GM19023 (cell line): ENCODE results near the gene BICD2.

Experiments
- ATAC-seq: cut with Tn5 transposase; IDR thresholded peaks from one replicate; pipeline ENCODE4 v1.9.1; 2021; ENCODE audit warnings: mild to moderate bottlenecking, moderate library complexity; ENCODE audit not compliant: unreplicated experiment

Gene BICD2

DNA sequence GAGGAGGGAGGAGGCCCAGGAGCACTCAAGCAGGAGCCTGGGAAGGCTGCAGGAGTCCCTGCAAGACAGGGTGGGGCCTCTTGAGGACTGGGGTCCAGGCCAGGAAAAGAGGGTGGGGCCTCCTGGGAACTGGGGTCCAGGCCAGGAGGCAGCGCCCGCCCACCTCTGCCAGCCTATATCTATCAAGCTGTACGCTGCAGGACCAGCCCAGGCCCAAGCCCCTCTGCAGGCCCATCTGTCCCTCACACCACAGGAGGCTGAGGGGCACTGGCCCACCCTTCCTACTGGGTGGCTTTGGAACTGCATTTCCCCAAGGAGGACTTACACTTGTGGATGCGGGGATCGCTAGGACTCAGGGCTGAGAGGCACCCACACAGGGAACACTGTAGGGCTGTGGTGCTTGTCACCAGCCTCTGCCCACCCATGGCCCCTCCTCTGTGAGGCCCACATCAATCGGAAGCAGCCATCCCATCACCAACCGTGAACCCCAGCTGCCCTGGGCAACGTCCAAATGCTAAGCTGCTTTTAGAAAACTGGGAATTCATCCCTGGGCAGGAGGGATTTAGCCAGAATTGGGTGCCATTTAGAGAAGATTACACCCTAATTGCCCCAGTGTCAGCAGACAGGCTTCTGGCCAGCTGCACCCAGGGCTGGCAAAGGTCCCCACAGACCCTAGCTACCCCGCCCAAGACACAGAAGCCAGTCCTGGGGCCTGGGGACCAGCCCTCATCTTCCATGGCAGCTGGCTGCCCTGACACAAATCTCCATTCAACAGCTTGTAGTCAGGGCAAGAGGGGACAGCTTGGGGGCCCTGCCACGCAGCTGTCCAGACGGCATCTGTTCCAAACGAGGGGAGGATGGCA lies 15.3 kb downstream of the BICD2 start:
- ATAC-seq, result no peak

DNA sequence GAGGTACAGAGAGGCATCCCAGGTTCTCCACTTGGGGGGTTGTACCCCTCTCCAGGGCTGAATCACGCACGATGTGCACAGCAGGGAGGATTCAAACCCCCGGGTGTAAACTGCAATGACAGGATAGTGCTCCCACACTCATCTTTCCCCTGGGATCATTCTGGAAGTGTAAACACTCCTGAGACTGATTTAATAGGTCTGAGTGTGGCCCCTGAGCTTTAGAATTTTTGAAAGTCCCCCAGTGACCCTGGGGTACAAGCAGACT lies 16.5 kb downstream of the BICD2 start:
- ATAC-seq, result no peak

DNA sequence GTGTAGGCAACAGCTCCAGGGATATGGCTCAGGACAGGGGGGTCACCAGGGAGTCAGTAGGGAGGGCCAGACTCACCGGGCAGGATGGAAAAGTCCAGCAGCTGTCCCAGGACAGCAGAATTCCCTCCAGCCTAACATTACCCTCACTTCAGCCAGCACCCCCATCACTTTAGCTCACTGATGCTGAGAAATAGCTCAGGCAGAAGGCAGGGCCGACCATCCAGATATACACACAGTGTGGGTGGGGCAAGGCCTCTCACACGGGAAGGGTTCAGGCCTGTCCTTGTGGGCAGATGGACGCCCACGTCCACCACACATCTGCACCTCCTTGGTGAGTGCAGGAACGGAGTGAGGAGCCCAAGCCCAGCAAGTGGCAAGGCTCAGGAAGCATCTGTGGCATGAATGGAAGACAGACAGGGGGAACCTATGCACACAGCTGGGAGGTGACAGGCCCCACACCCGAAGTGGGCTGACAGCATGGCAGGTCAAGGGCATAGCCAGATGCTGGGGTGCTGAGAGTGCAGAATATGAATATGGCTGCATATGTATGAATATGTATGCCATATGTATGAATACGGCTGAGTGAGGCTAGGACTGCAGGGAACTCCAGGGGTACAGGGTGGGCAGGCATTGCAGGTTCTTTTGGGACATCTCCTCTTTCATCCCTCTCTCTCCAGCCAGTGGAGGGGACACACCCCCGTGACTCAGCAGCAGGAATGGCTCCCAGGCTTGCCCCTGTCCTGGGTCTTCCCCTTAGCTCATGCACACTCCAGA lies 17.0 kb downstream of the BICD2 start:
- no peak for ATAC-seq

DNA sequence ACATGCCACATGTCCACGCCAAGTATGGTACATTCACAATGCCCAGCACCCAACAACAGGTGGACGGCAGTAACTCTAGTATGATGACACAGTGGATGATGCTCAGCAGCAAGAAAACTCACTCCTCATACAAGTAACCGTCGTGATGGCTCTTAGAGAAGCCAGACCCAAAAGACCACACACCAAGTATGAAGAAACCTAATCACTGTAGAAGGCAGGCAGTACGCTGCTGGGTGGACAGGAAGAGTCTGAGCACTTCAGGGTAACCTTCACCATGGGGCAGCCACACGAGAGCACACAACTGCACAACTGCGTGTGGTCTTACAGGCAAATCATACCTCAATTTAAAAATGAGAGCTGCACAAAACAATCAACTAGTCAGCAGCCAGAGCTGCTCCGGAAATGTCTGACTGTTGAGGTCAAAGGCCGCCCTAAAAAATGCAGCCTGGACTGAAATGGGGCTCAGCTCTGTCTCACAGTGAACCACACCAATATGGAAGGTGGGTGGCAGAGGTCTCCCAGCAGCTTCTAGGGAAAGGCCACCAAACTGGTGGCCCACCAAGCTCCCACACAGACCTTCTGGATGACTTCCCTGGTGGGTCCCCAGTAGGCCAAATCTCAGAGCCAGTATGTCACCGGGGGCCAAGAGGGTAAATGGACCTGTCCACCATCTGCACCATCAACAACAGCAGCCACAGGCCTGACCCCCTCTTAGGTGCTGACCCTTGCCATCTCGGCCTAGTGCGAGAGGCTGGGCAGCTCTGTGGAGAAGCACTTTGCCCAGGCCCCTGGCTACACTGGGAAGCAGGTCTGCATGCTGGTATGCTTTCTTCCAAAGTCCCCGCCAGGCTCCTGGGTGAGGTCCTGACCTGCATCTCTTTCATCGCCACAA lies 17.8 kb downstream of the BICD2 start:
- no peak for ATAC-seq

DNA sequence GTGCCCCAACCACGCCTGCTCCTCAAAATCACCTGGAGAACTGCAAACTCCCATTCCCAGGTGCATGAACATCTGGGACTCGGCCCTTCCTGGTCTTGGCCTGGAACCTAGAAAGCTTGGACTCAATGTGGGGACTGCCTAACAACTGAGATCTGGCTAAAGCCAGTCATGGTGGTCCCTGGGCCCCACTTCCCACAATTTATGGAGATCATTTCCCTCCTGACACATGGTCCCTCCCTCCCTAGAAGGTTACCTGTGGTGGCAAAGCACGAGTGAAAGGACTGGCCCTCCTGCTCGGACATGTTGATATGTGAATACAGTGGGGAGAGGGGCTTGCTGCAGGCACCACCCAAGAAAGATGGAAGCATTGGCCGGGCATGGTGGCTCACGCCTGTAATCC lies 18.8 kb downstream of the BICD2 start:
- no peak for ATAC-seq

DNA sequence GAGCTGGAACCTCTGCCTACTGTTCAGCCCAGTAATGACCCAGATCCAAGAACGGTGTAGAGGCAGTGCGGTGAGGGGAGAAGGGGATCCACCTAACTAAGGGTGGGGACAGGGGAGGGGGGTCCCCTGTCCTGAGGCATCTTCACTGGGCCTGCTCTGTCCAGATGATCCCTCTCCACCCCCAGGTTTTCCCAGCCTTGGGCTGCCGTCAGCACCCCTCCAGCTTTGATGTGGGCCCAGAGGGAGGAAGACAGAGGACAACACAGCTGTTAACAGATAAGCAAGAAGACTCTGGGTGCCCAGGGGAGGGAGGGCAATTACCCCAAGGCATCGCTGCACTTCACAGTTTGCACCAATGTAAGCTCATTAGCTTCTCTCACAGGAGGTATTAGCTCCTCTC lies 19.3 kb downstream of the BICD2 start:
- ATAC-seq, result no peak

DNA sequence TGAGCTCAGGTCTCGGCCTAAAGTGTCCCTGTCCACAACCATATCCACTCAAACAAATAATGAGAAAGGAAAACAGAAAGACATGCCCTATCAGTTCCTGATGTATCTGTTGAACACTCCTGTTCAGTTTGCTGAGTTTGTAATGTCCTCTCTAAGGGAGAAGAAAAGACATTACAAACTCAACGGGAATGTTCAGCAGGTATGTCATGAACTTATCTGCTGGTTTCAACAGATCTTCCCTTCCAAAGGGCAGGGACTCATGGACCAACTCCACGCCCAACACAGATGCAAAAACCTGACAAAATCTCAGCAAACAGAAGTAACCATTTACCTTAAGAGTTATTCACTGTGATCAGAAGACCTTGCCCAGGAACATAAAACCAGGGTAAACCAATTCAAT lies 23.7 kb downstream of the BICD2 start:
- no peak for ATAC-seq

DNA sequence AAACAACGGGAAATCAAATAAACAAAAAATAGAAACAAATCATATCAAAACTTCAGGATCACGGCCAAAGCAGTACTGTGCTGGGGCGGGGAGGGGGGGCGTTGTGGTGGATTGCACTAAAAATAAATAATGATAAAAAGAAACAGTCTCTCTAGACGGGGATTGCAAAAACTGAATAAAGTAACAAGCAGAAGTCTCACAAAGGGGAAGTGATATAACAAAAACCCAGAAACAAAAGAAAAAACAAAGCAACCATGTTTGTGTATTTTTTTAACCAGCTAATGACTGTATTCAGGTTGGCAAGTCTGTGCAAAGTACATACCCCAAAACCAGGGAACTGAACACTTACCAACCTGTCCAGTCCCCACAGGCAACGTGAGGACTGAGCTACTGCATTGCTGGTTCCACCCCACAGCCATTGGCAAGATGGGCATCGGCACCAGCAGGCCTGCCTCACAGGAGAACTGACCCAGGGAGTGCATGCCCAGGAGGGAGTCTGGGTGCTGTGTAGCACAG lies 24.1 kb downstream of the BICD2 start:
- no peak for ATAC-seq

DNA sequence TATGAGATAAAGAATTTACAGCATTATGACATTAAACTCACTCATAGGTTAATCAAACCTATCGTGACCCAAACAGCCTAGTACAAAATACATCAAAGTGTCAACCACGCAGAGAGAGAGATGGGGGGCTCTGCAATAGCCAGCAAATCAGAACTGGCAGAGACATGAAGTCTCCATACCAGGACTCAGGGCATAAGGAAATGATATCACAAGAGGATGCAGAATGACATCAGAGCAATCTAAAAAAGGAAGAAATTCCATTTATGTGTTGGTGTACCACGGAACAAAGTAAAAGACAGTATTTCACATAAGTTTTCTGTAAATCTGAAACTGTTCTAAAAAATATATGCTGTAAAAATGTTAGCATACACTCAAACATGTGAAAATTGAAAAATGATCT lies 24.6 kb downstream of the BICD2 start:
- ATAC-seq, result no peak

DNA sequence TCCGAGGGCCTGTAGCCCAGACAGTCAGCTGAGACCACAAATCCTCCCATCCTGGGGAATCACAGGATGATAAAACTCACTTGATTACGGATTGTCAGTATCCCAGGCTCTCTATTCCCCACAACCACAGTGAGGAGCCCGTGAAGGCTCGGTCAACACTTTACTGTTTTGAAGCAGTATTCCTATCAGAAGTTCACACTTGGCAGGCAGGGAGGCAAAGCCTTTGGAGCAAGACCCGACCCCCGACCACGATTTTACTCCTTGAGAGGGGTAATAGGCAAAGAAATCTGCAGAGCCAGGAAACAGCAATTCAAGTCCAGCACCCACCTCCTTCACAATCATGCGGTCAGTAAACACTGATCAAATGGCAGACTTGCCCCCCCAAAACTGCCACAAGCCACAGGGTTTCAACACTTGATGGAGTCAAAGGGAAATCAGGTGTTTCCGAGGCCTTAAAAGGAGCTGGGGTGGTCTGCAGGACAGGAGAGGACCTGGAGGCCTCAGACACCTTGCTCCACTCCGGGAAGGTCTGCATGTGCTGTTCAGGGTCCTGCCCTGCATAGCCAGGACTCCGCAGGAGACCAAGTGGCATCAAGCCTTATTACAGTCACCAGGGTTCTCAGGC lies 25.2 kb downstream of the BICD2 start:
- ATAC-seq, result no peak

DNA sequence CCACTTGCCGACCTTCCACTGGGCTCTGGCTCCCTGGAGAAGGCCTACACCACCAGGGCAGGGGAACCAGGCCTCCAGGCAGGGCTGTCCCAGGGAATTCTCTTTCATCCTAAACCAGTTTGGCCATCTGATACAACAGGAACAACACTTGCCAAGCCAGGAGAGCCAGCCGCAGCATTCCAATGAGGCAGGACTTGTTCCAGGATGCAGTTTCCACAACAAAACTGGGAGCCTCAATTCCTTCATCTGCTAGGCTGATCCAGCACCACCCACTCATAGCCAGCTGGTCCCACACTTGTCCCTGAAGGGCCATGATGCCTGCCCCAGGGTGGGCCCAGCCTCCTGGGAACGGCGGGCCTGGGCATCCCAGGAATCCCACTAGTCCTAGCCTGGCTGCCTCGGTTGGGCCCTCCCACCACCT lies 26.0 kb downstream of the BICD2 start:
- ATAC-seq, result no peak

DNA sequence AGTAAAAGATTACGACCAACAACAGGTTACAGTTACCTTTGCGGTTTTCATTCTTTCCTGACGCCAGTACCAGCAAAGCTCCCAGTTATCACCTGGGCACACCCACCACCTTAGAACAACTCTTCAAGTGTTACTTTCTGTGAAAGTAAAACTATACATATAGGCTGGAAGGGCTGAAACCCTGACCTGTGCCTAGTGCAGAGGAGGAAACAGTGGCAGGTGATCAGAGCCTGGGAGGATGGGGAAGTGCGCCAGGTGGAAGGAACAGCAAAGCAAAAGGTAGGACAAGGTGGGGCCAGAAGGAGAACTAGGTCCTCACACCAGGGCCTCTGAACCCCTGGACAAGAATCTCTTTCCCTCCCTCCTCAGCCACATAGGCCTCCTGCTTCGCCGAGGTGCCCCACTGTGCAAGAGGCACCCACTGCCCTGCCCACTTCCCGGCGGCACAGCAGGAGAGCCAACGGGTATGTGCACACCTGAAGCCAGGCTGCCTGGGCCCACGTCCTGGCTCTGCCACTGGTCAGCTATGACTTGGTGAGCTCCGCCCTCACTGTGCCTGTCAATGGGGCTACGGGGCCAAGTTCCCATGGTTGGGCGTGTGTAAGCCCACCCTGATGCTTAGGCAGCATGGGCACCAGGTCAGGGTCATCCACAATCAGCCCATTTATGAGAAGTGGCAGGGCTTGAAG lies 26.9 kb downstream of the BICD2 start:
- no peak for ATAC-seq

DNA sequence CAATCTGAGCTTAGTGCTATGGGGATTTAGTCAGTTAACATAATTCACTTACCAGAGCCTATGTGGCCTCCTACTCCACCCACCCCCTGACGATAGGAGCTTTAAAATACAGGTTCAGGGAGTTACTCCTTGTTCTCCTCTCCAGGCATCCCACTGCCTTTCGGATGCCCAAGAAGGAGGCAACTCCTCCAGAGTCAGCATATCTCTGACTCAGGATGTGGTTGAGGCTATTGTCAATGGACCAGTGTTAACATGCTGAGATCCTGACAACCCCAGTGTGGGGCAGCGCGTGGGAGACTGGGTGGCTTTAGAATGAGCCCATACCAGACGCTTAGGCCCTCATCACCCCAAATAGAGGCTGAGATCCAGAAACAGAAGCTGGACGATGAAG lies 27.4 kb downstream of the BICD2 start:
- no peak for ATAC-seq

DNA sequence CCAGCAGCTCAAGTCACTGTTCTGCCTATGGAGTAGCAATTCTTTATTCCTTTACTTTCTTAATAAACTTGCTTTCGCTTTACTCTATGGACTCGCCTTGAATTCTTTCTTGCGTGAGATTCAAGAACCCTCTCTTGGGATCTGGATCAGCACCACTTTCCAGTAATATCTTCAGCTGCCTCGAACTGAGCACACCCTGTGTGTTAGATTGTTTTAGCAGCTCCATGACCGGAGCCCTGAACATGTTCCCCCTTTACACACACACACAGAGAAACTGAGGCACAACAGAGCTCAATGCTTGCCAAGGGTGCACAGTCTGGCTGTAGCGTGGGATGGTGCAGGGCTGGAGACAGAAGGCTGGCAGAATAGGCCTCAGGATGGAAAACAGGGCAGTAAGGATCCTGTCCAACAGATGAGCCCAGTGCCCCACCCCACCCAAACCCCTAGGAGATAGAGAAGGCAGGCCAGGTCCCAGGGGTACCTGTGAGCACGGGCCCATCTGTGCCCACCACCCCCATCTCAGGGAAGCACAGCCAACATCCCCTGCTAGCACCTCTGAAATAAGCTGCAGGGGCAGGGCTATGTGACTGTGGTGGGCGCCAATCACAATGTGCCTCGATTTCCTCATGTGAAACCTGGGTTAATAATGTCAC lies 27.9 kb downstream of the BICD2 start:
- ATAC-seq, result no peak

DNA sequence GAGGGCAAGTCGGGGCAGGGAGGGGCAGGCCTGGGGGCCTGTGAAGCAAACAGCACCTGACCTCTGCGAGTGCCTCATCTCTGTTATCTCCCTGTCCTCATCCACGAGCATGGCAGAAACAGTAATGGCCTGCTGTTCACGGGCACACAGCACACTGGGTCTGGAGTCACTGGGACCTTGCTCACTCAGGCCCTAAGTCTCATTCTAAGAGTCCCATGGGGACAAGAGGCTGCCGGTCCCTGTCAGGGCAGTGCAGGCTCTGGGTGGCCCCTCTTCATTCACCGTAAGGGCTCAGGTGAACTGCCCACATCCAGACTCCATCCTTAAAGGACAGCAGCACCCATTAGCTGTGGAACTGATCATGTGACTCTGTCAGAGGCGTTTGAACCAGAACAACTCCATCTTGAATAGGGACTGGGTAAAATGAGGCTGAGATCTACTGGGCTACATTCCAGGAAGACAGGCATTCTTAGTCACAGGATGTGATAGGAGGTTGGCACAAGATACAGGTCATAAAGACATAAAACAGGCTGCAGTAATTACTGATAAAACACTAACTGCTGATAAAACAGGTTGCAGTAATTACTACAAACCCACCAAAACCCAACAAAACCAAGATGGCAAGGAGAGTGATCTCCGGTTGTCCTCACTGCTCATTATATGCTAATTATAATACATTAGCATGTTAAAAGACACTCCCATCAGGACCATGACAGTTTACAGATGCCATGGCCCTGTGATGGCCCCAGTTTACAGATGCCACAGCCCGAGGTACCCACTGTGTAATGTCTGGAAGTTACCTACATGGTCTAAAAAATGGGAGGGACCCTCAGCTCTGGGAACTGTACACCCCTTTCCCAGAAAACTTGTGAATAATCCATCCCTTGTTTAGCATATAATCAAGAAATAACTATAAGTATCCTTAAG lies 28.7 kb downstream of the BICD2 start:
- ATAC-seq, result no peak

DNA sequence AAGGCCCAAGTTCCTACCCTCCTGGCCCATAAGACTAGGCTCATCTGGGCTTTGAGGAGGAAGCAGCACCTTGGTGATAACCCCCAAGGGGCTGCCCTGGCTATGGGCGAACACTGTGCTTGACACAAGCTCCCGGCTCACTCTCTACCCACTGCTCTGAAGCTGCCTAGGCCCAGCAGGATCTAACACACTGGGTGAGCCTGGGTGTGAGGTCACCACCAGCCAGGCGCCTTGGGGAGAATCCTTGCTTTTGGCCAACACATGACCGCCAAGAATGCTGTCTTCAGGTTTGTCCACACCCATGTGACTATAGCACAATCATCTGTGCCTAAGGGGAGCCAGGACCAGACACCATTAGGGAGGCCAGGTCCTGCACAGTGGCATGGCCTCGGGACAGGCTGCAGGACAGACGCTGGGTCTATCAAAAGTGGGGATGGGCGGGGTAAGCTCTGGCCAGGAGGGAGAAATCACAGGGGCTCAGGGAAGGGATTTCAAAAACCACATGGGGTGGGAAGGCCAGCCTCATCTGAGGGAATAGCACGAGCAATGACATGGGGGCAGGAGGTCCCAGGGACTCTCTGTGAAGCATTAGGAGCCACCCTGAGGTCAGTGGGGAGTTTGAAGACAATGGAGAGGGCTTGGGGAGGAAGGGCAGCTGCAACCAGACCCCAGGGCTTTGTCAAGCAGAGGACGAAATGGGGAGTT lies 29.6 kb downstream of the BICD2 start:
- no peak for ATAC-seq

DNA sequence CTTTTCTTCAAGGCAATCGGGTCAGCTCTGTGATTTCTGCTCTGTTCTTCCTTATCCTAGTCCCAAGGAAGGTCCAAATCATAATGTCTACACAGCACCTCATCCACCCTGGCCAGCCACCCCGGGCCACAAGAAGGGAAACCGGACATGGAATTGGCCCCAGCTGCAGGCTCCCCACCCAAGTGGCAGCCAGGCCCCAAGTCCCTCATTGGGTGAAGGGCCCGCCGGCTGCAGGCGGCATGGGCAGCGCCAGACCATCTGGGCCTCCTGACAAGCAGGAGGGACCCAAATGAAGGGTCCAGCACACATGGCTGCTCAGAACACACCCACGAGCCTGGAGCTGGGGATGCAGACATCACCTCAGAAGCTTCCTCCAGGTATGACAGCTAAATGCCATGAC lies 33.7 kb downstream of the BICD2 start:
- ATAC-seq, result no peak

DNA sequence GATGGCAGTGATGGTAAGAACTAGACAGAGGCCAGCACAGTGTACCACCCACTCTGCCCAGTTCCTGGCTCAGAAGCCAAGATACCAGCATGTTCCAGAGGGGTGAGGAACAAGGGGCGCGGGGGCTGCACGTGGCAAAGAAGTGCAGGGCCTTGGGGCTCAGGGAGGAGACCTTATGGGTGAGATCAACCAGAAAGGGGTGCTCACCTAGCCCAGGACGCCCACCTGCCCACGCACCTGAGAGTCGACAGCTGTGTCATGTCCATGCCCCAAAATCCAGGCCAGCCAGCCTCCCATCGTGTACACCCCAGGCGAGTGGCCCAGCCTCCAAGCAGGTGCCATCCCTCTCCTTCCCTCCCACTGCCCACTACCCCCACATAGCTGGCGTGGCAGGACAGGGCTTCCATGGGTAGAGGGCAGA lies 34.9 kb downstream of the BICD2 start:
- ATAC-seq, result no peak
